GM21786 (cell line): ENCODE results near the gene RASAL2.
"Not testable (repeated sequence)": the region's sequence is repeated elsewhere in the genome, so short reads cannot be mapped to it uniquely, and the experiment has no call there.

Experiments used
- ATAC-seq: cut with Tn5 transposase; IDR thresholded peaks from one replicate; pipeline ENCODE4 v1.9.1; 2021; ENCODE audit not compliant: unreplicated experiment

The RASAL2 gene

GRCh38 chr1:178500091-178500770, 406.3 kb downstream of the RASAL2 start:
- no peak for ATAC-seq

GRCh38 chr1:178500936-178501554, 407.1 kb downstream of the RASAL2 start:
- no peak for ATAC-seq

- ATAC-seq: peak; percentile 86
These were observed 407.9 kb downstream of the RASAL2 start for GRCh38 chr1:178501705-178502329.

- no peak for ATAC-seq
These were observed 408.4 kb downstream of the RASAL2 start for GRCh38 chr1:178502330-178502714.

- no peak for ATAC-seq
These were observed 409.0 kb downstream of the RASAL2 start for GRCh38 chr1:178502856-178503255.

- ATAC-seq: not testable (repeated sequence)
These were observed 409.4 kb downstream of the RASAL2 start for GRCh38 chr1:178503316-178503715.

- ATAC-seq: no peak
These were observed 409.9 kb downstream of the RASAL2 start for GRCh38 chr1:178503849-178504248.

GRCh38 chr1:178504286-178504685, 410.4 kb downstream of the RASAL2 start:
- no peak for ATAC-seq

GRCh38 chr1:178506177-178506576, 412.3 kb downstream of the RASAL2 start:
- ATAC-seq: no peak

- ATAC-seq: no peak
These were observed 412.8 kb downstream of the RASAL2 start for GRCh38 chr1:178506669-178507068.

- no peak for ATAC-seq
These were observed 415.6 kb downstream of the RASAL2 start for GRCh38 chr1:178509414-178510007.

GRCh38 chr1:178510155-178510554, 416.3 kb downstream of the RASAL2 start:
- no peak for ATAC-seq

GRCh38 chr1:178512566-178513277, 418.8 kb downstream of the RASAL2 start, which contains the start of gene TEX35:
TEX35 (plus strand) TSS chr1:178513109; CDS start chr1:178513189, 80 bp downstream.
- no peak for ATAC-seq

GRCh38 chr1:178513278-178513983, 419.5 kb downstream of the RASAL2 start:
- ATAC-seq: no peak

- ATAC-seq: no peak
These were observed 422.2 kb downstream of the RASAL2 start for GRCh38 chr1:178516110-178516509.

GRCh38 chr1:178518894-178519293, 425.0 kb downstream of the RASAL2 start:
- ATAC-seq: no peak

- no peak for ATAC-seq
These were observed 426.9 kb downstream of the RASAL2 start for GRCh38 chr1:178520803-178521202.

GRCh38 chr1:178521241-178521640, 427.3 kb downstream of the RASAL2 start:
- no peak for ATAC-seq

- ATAC-seq: no peak
These were observed 433.2 kb downstream of the RASAL2 start for GRCh38 chr1:178527117-178527516.

GRCh38 chr1:178528228-178528952, 434.5 kb downstream of the RASAL2 start:
- ATAC-seq: no peak
